Nephron progenitor cell (in vitro differentiated cells): ENCODE data around the gene PPP1R14B.

Experiments
- DNase-seq: peaks from one replicate; pipeline ENCODE4 v3.0.0; 2021
- H3K27ac Mint-ChIP-seq: 2 replicates; pipeline ENCODE4 v1.8.0; 2021; ENCODE audit warnings: mild to moderate bottlenecking, moderate library complexity, mixed read lengths
- H3K27me3 Mint-ChIP-seq: 2 replicates; pipeline ENCODE4 v1.8.0; 2021; ENCODE audit warnings: mild to moderate bottlenecking, low read depth, mixed read lengths; ENCODE audit not compliant: poor library complexity
- H3K36me3 Mint-ChIP-seq: 2 replicates; pipeline ENCODE4 v1.8.0; 2021; ENCODE audit warnings: low read depth, mixed read lengths
- H3K4me1 Mint-ChIP-seq: 2 replicates; pipeline ENCODE4 v1.8.0; 2021; ENCODE audit warnings: mixed read lengths
- H3K4me3 Mint-ChIP-seq: 2 replicates; pipeline ENCODE4 v1.8.0; 2021; ENCODE audit warnings: mild to moderate bottlenecking, moderate library complexity, mixed read lengths
- H3K9me3 Mint-ChIP-seq: 2 replicates; pipeline ENCODE4 v1.8.0; 2021; ENCODE audit warnings: mild to moderate bottlenecking, moderate library complexity, mixed read lengths
- CTCF ChIP-seq: fragments of 200-600 bp; sonication (generic); IDR thresholded peaks from 2 replicates; pipeline ENCODE4 v1.5.0; 2021; ENCODE audit warnings: antibody characterized with exemption

The PPP1R14B gene

GRCh38 chr11:64235437-64236161 lies 11.1 kb downstream of the PPP1R14B start:
- Mint-ChIP-seq H3K4me1 (peaks cover 36% of the 10 kb centered on the region), H3K27me3 (peaks cover 15% of the 10 kb centered on the region), H3K9me3 (no peaks in the 10 kb centered on the region), H3K36me3 (peaks cover 8% of the 10 kb centered on the region), H3K27ac (no peak overlapping the region), H3K4me3 (peak overlapping the region; percentile 83)
- no peak for TF ChIP-seq CTCF
- no peak for DNase-seq

GRCh38 chr11:64234647-64235379 lies 11.9 kb downstream of the PPP1R14B start:
- H3K27ac Mint-ChIP-seq, result no peak overlapping the region
- H3K36me3 Mint-ChIP-seq, result peaks cover 8% of the 10 kb centered on the region
- no peak for TF ChIP-seq CTCF
- peaks cover 31% of the 10 kb centered on the region for H3K4me1 Mint-ChIP-seq
- H3K27me3 Mint-ChIP-seq, result peaks cover 15% of the 10 kb centered on the region
- H3K9me3 Mint-ChIP-seq, result no peaks in the 10 kb centered on the region
- DNase-seq, result peak; percentile 59
- peak overlapping the region; percentile 83 for H3K4me3 Mint-ChIP-seq

GRCh38 chr11:64233913-64234586 lies 12.7 kb downstream of the PPP1R14B start, which contains the start of gene VEGFB:
VEGFB (plus strand) TSS chr11:64234584; CDS start chr11:64234834, 250 bp downstream.
- TF ChIP-seq CTCF, result no peak
- H3K27ac Mint-ChIP-seq, result no peak within 1 kb of the TSS
- H3K9me3 Mint-ChIP-seq, result no peaks in the 10 kb centered on the region
- DNase-seq, result peak; percentile 74
- peaks cover 8% of the 10 kb centered on the region for H3K36me3 Mint-ChIP-seq
- peaks cover 15% of the 10 kb centered on the region for H3K27me3 Mint-ChIP-seq
- H3K4me1 Mint-ChIP-seq, result peaks cover 35% of the 10 kb centered on the region
- H3K4me3 Mint-ChIP-seq, result peak within 1 kb of the TSS; percentile 86

- Mint-ChIP-seq H3K4me3 (peak overlapping the region; percentile 90), H3K36me3 (no peaks in the 10 kb centered on the region), H3K9me3 (no peaks in the 10 kb centered on the region), H3K27me3 (peaks cover 15% of the 10 kb centered on the region), H3K27ac (no peak overlapping the region), H3K4me1 (peaks cover 35% of the 10 kb centered on the region)
- TF ChIP-seq CTCF, result no peak
- no peak for DNase-seq
Observed at GRCh38 chr11:64232967-64233315, 13.8 kb downstream of the PPP1R14B start.

GRCh38 chr11:64232182-64232966 lies 14.4 kb downstream of the PPP1R14B start:
- DNase-seq, result no peak
- Mint-ChIP-seq H3K9me3 (no peaks in the 10 kb centered on the region), H3K27me3 (peaks cover 15% of the 10 kb centered on the region), H3K36me3 (no peaks in the 10 kb centered on the region), H3K4me3 (peak overlapping the region; percentile 90), H3K4me1 (peaks cover 41% of the 10 kb centered on the region), H3K27ac (no peak overlapping the region)
- no peak for TF ChIP-seq CTCF
